ENCODE results near the gene MLLT3. TPM values are rescaled to one million over a fixed set of nuclear protein-coding genes. Genes with fewer than 3 reads are reported as not detected.

MLLT3 gene
- total RNA-seq, 1 donor from 2014 or later: 39.1 TPM

GRCh38 chr9:20632705-20633104, 10.4 kb upstream of the MLLT3 start:
- no peak overlapping the region for H2AFZ ChIP-seq (replicated peaks)
- H4K20me1 ChIP-seq (ENCODE audit: low read depth): no peaks in the 10 kb centered on the region
- no peaks in the 10 kb centered on the region for H3K9me3 ChIP-seq (ENCODE audit: low read depth)
- H3K27me3 ChIP-seq: no peaks in the 10 kb centered on the region
- Mint-ChIP-seq H3K36me3 (no peaks in the 10 kb centered on the region), H3K27ac (no peak overlapping the region), H3K4me1 (peaks cover 11% of the 10 kb centered on the region), H3K9me3 (no peaks in the 10 kb centered on the region), H3K27me3 (ENCODE audit: insufficient read depth, low read depth) (no peaks in the 10 kb centered on the region), H3K4me3 (no peak overlapping the region)
- H3K9ac ChIP-seq: no peak overlapping the region
- H3K4me3 ChIP-seq: no peak overlapping the region
- H3K4me2 ChIP-seq: no peak overlapping the region
- DNase-seq (ENCODE audit: low spot score): no peak
- H3K4me1 ChIP-seq: peaks cover 5% of the 10 kb centered on the region
- H3K79me2 ChIP-seq (ENCODE audit: low read depth): no peaks in the 10 kb centered on the region
- no peaks in the 10 kb centered on the region for H3K36me3 ChIP-seq
- peaks cover 8% of the 10 kb centered on the region for H3F3A ChIP-seq (ENCODE audit: low read depth)
- no peak overlapping the region for H3K27ac ChIP-seq
- TF ChIP-seq CTCF (IDR thresholded peaks at IDR 0.05) (no peak), EZH2 (IDR thresholded peaks at IDR 0.05) (no peak), EZH2phosphoT487 (IDR thresholded peaks at IDR 0.05) (no peak)

GRCh38 chr9:20630241-20630943, 8.1 kb upstream of the MLLT3 start:
- Histone ChIP-seq H2AFZ (replicated peaks) (no peak overlapping the region), H3K79me2 (ENCODE audit: low read depth) (no peaks in the 10 kb centered on the region), H3K4me3 (no peak overlapping the region), H3K9ac (no peak overlapping the region), H3K27ac (no peak overlapping the region), H3F3A (ENCODE audit: low read depth) (no peaks in the 10 kb centered on the region), H3K4me2 (no peak overlapping the region), H3K36me3 (no peaks in the 10 kb centered on the region), H3K27me3 (no peaks in the 10 kb centered on the region), H3K4me1 (no peaks in the 10 kb centered on the region), H4K20me1 (ENCODE audit: low read depth) (no peaks in the 10 kb centered on the region), H3K9me3 (ENCODE audit: low read depth) (no peaks in the 10 kb centered on the region)
- no peak for DNase-seq (ENCODE audit: low spot score)
- H3K4me1 Mint-ChIP-seq: no peaks in the 10 kb centered on the region
- TF ChIP-seq EZH2phosphoT487 (IDR thresholded peaks at IDR 0.05) (no peak), CTCF (IDR thresholded peaks at IDR 0.05) (no peak)
- no peaks in the 10 kb centered on the region for H3K27me3 Mint-ChIP-seq (ENCODE audit: insufficient read depth, low read depth)
- H3K36me3 Mint-ChIP-seq: no peaks in the 10 kb centered on the region
- no peak overlapping the region for H3K27ac Mint-ChIP-seq
- H3K9me3 Mint-ChIP-seq: no peaks in the 10 kb centered on the region
- H3K4me3 Mint-ChIP-seq: no peak overlapping the region

GRCh38 chr9:20625003-20625349, 2.7 kb upstream of the MLLT3 start:
- no peaks in the 10 kb centered on the region for H3K79me2 ChIP-seq (ENCODE audit: low read depth)
- no peak for DNase-seq (ENCODE audit: low spot score)
- no peak overlapping the region for H3K27ac ChIP-seq
- H3K4me1 Mint-ChIP-seq: peaks cover 21% of the 10 kb centered on the region
- H3K9ac ChIP-seq: no peak overlapping the region
- H3K36me3 Mint-ChIP-seq: no peaks in the 10 kb centered on the region
- peak overlapping the region; percentile 84 for H3K4me3 ChIP-seq
- no peak overlapping the region for H2AFZ ChIP-seq (replicated peaks)
- peak overlapping the region; percentile 98 for H3K4me3 Mint-ChIP-seq
- H3K4me1 ChIP-seq: peaks cover 16% of the 10 kb centered on the region
- H3F3A ChIP-seq (ENCODE audit: low read depth): peaks cover 13% of the 10 kb centered on the region
- TF ChIP-seq CTCF (IDR thresholded peaks at IDR 0.05): no peak
- no peak for TF ChIP-seq EZH2 (IDR thresholded peaks at IDR 0.05)
- TF ChIP-seq EZH2phosphoT487 (IDR thresholded peaks at IDR 0.05): no peak
- no peaks in the 10 kb centered on the region for H3K9me3 ChIP-seq (ENCODE audit: low read depth)
- peak overlapping the region; percentile 98 for H3K4me2 ChIP-seq
- peaks cover 7% of the 10 kb centered on the region for H3K27me3 Mint-ChIP-seq (ENCODE audit: insufficient read depth, low read depth)
- no peak overlapping the region for H3K27ac Mint-ChIP-seq
- no peaks in the 10 kb centered on the region for H3K9me3 Mint-ChIP-seq
- peaks cover 39% of the 10 kb centered on the region for H3K27me3 ChIP-seq
- H3K36me3 ChIP-seq: no peaks in the 10 kb centered on the region
- H4K20me1 ChIP-seq (ENCODE audit: low read depth): peaks cover 7% of the 10 kb centered on the region
